ENCODE data around the gene PROC. TPM values are rescaled to one million over a fixed set of nuclear protein-coding genes. Genes with fewer than 3 reads are reported as not detected.

Gene PROC
- not detected in 2 replicates for total RNA-seq

DNA sequence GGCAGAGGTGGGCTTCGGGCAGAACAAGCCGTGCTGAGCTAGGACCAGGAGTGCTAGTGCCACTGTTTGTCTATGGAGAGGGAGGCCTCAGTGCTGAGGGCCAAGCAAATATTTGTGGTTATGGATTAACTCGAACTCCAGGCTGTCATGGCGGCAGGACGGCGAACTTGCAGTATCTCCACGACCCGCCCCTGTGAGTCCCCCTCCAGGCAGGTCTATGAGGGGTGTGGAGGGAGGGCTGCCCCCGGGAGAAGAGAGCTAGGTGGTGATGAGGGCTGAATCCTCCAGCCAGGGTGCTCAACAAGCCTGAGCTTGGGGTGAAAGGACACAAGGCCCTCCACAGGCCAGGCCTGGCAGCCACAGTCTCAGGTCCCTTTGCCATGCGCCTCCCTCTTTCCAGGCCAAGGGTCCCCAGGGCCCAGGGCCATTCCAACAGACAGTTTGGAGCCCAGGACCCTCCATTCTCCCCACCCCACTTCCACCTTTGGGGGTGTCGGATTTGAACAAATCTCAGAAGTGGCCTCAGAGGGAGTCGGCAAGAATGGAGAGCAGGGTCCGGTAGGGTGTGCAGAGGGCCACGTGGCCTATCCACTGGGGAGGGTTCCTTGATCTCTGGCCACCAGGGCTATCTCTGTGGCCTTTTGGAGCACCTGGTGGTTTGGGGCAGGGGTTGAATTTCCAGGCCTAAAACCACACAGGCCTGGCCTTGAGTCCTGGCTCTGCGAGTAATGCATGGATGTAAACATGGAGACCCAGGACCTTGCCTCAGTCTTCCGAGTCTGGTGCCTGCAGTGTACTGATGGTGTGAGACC lies at the start of gene PROC:
PROC (plus strand) TSS at position 128 of the 812 bp plus-strand sequence. CDS start 1,516 bp downstream, outside the sequence.

DNA sequence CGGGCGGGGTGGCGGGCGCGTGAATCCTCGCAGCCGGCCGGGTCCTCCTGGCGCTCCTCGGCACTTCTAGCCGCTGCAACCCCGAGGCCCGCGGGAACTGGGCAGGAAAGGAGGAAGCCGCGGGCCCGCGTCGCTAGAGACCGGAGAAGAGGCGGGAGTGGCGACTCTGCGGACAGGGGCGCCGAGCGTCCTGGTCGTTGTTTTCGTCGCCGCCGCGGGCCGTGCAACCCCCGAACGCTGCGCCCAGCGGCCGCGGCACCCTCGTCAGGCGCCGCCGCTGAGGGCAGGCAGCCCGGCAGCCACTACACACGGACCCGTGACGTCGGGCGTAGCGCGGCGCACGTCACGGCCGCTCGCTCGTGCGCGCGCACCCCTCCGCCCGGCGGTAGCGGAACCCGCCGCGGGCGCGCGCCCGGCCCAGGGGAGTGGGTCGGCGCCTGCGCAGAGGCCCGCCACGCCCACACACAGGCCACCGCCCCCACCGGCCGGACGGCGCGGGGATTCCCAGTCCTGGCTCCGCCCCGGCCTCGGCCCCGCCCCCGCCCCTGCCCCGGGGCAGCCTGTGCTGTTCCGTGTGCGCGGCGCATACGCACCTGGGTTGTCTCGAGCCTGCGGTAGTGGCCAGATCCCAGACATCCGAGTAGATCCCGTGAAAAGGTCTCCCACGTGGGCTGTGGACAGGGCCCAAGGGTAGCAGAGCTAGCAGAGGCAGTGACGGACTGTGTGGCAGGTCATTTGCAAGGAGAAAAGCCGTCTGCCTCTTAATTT lies 30.4 kb upstream of the PROC start, which contains the start of gene MAP3K2:
MAP3K2 (minus strand) TSS at position 321 of the 768 bp plus-strand sequence. CDS start 44,846 bp downstream, outside the sequence.

Other genes starting within 250 kb of the PROC start
- 0.18 and 0.28 TPM in 2 replicates for gene CYP27C1, start 198.1 kb upstream of the PROC start, total RNA-seq
- 32.7 and 36.9 TPM in 2 replicates for gene ERCC3, start 124.3 kb upstream of the PROC start, total RNA-seq
- 24.9 and 32.2 TPM in 2 replicates for gene MAP3K2, start 30.5 kb upstream of the PROC start, total RNA-seq
- 43.0 and 45.1 TPM in 2 replicates for gene IWS1, start 108.1 kb downstream of the PROC start, total RNA-seq
- gene MYO7B, start 117.3 kb downstream of the PROC start, total RNA-seq = not detected in 2 replicates
- gene GPR17, start 227.7 kb downstream of the PROC start, total RNA-seq = not detected in 2 replicates